ENCODE measurements around the gene AFMID. TPM values are rescaled to one million over a fixed set of nuclear protein-coding genes. Genes with fewer than 3 reads are reported as not detected.
A peak's percentile ranks its signal among the peaks of the same experiment; 100 is the strongest.

AFMID gene
- total and polyA plus RNA-seq, 2 of the 13 experiments (the other 11 are each of a cell fraction or from before 2014, with no cell fraction given), result 249 to 270 TPM

GRCh38 chr17:78219396-78220150, 32.4 kb downstream of the AFMID start:
- Histone ChIP-seq H3K4me2 (ENCODE audit: low read depth, low read length) (no peak overlapping the region), H3K36me3 (replicated peaks in 1 of 2; ENCODE audit: control insufficient read depth in 1 of 2, insufficient read depth in 2 of 2, low read length in 2 of 2) (peaks cover 32 to 50% of the 10 kb centered on the region in 2 experiments), H3K79me2 (ENCODE audit: insufficient read depth, low read length) (peaks cover 22% of the 10 kb centered on the region), H3K27ac (ENCODE audit: extremely low read length, insufficient read depth, low read length) (no peak overlapping the region), H3K4me1 (ENCODE audit: insufficient read depth, low read length) (peaks cover 18% of the 10 kb centered on the region), H3K9ac (ENCODE audit: insufficient read depth, low read depth, low read length) (peak overlapping the region; percentile 17; the same call in 1 of the 2 replicates), H2AFZ (ENCODE audit: low read length) (no peak overlapping the region), H4K20me1 (ENCODE audit: insufficient read depth, low read length) (no peaks in the 10 kb centered on the region), H3K4me3 (replicated peaks in 1 of 3; ENCODE audit: insufficient read depth in 1 of 3, low read depth in 2 of 3, low read length in 3 of 3) (no peak overlapping the region), H3K27me3 (ENCODE audit: control insufficient read depth in 1 of 2, insufficient read depth in 2 of 2, low read length in 2 of 2) (no peaks in the 10 kb centered on the region), H3K9me3 (ENCODE audit: low read length) (no peaks in the 10 kb centered on the region)
- no peak for TF ChIP-seq SMAD9 (CRISPR knock-in tag; IDR thresholded peaks at IDR 0.05)
- TF ChIP-seq SIX4 (CRISPR knock-in tag; IDR thresholded peaks at IDR 0.05), result 0 out of 2 replicates have a peak, but pooled peaks have one; percentile 23
- TF ChIP-seq SIX1 (CRISPR knock-in tag; IDR thresholded peaks at IDR 0.05; ENCODE audit: borderline replicate concordance), result peak; percentile 15; the same call in 1 of the 2 replicates
- TF ChIP-seq ATF2 (CRISPR knock-in tag; IDR thresholded peaks at IDR 0.05), result no peak
- TF ChIP-seq GRHL1 (CRISPR knock-in tag; conservative IDR thresholded peaks at IDR 0.05), result no peak
- POLR2A ChIA-PET, result interaction anchor here (0.5 kb wide), 1 partner anchor 19 kb away, joined by 3 read pairs; no protein-coding TSS in a partner anchor
- FAIRE-seq, result no peak
- intact Hi-C loops (cut with micrococcal nuclease; ENCODE audit: unreplicated experiment), result no loop called here
- no peak for DNase-seq (ENCODE audit: low spot score)
- BruUV-seq (replicated peaks), result no TSS peak
- 96% methylated on average over 11 of the region's 11 CpGs for WGBS (ENCODE audit: low lambda C conversion rate)
- 0 out of 3 replicates have a peak, but pooled peaks have one; percentile 17 for ATAC-seq
- CTCF ChIA-PET (ENCODE audit: low intra/inter-chr PET ratio, low total read pairs), result no interaction called here
- in situ Hi-C loops (cut with HindIII; ENCODE audit: extremely low pct_ligation_motif_present, low pct_unique_long_range_greater_than_20kb), result no loop called here

All from HepG2 (cell line).